GM18505 (cell line): Measurements from ENCODE around the gene SPI1.

Experiments
- ATAC-seq: cut with Tn5 transposase; IDR thresholded peaks from one replicate; pipeline ENCODE4 v1.9.1; 2021; ENCODE audit not compliant: unreplicated experiment
- POLR2A ChIP-seq: IDR thresholded peaks from 4 replicates; pipeline ENCODE4 v1.6.1; 2011; ENCODE audit warnings: borderline replicate concordance; ENCODE audit not compliant: insufficient read depth, insufficient read length; ENCODE audit errors: extremely low read depth

SPI1 gene

DNA sequence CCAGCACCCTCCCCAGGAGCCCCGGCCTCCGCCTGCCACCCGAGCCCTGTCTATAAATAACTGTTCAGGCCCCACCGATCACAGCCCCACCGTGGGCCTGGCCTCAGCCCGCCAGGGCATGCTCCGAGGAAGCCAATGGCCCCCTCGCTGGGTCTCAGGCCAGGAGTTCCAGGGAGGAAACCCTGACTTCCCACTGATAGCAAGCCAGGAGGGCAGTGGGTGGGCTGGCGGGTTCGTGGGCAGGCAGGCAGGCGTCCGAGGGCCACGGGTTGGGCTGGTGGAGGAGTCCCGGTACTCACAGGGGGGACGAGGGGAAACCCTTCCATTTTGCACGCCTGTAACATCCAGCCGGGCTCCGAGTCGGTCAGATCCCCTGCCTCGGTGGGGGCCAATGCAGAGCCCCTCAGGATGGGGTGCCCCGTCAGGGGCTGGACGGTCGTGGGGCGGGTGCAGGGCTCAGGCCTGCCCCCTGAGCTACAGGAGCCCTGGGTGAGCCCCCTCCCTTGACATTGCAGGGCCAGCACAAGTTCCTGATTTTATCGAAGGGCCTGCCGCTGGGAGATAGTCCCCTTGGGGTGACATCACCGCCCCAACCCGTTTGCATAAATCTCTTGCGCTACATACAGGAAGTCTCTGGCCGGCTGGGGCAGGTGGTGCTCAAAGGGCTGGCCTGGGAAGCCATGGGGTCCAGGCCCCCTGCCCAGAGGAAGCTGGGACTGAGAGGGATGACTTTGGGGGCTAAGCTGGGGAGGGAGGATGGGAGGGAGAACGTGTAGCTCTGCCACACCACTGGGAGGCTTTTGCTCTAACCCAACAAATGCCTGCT is at the start of gene SPI1:
SPI1 (minus strand) TSS at position 538 of the 826 bp plus-strand sequence; CDS start at position 344, 194 bp downstream.
- TF ChIP-seq POLR2A: peak; percentile 88
- peak; percentile 69 for ATAC-seq

DNA sequence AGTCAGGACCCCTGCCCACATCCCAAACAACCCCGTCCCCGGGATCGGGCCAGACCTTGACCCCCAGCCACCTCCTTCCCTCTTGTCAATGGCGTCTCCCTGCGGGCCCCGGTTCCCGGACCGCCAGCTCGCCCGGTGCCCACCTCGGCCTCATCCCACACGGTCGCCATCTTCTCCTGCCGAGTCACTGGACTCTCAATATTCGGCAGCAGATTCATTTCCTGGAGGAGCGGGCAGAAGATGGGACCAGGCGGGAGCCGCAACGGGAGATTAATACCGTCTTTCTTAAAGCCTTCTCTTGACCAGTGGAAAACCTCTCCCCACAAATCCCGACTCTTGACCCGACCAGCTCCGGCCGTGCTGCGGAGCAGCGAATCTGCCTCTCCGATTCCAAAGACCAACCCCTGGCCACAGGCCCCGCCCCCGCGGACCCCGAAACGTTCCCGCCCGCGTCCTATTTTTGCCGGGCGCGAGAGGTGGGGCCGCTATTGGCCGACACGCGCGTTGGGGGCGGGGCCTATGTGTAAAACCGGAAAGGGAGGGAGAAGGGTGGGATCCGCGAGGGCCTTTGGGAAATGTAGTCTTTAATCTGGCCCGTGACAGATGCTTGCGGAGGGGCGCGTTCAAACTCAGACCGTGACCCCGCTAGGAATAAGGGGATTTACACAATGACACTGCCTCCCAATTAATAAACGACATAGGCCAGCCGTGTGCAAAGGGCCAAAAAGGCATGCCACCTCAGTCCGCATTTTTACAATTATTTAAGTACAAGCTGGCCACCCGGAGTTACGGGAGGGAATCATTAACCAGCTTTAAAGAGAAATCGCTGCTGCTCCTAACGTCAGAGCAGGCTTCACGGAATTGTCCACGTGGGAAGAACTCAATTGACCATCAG is 48.0 kb upstream of the SPI1 start, which contains the start of gene PSMC3:
PSMC3 (minus strand) TSS at position 378 of the 895 bp plus-strand sequence; CDS start at position 218, 160 bp downstream.
- ATAC-seq: peak; percentile 91
- TF ChIP-seq POLR2A: peak; percentile 88

DNA sequence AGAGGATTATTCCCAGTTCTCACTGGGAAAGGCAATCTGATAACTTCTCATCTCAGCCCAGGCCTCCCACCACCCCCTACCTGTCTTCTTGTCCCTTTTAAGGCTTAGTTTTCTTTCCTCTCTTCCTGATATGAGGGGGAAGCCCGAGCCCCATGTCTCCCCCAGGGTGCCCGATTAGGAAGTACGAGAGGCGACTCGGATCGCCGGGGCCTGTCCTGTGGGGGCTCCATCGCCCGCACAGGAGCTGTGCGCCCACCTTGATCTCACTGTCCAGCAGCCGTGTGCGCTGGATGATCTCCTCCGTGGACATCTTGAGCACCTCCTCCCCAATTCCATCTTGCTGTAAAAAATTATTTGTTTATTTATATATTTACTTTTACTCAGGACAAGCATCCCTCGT is 47.3 kb upstream of the SPI1 start:
- TF ChIP-seq POLR2A: no peak
- ATAC-seq: no peak

DNA sequence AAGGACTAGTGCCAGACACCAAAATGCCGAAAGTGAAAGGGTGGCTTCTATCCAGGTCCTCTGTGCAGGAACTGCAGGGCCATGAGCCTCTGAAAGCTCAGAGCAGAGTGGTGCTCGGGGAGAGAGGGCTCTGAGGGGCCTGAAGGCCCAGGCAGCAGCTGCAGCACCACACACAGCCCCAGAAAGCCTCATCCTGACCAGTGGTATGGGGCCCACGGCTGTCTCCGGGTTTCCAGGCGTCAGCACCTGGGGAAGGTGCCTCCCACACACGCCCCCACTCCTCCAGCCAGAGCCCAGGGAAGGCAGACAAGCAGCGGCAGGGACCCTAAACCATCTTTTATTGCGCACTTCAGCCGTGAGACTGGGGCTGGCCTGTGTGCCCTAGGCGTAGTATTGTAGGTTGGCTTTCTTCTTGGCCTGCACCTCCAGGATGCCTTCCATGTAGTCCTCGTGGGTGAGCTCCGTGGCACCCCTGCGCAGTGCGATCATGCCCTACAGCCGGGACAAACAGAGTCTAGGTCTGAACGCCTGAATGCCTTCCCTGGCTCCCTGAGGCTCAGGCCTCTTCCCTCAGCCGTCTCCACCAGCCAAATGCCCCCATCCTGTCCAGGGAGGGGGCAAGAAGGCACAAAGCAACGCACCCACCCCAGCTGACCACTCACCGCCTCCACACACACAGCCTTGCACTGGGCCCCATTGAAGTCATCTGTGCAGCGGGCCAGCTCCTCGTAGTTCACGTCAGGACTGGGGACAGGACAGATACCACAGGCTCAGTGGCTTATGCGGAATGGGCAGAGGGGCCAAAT is 40.3 kb upstream of the SPI1 start:
- ATAC-seq: no peak
- no peak for TF ChIP-seq POLR2A

DNA sequence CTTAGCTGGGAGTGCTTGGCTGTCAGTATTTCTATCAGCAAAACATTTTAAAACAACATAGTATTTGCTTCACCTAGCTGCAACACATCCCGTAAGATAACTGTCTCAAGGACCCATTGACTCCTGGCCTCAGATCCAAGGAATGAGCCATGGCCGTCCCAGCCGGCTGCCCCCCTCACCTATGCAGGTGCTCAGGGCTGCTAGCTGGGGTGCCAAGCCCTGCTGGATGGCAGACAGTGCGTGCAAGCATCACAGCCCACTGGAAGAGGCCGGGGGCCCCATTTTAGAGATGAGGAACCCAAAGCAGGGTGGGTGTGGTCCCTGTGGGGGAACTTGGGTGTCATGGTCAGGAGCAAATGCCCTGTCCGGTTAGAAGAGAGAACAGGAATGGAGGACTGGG is 39.4 kb upstream of the SPI1 start:
- no peak for TF ChIP-seq POLR2A
- ATAC-seq: no peak

DNA sequence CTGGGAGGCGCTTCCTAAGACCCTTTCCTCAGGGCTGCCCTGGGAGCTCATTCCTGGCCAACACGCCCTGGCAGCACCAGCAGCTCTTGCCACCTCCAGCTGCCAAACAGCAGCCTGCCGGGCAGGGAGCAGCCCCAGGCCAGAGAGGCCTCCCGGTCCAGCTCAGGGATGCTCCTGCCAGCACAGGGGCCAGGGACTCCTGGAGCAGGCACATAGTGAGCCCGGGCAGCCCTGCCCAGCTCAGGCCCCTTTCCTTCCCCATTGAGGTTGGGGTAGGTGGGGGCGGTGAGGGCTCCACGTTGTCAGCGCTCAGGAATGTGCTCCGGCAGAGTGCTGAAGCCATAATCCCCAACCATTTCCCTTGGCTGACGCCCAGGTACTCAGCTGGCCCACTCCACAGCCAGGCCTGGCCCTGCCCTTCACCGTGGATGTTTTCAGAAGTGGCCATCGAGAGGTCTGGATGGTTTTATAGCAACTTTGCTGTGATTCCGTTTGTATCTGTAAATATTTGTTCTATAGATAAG is 37.7 kb upstream of the SPI1 start:
- ATAC-seq: no peak

DNA sequence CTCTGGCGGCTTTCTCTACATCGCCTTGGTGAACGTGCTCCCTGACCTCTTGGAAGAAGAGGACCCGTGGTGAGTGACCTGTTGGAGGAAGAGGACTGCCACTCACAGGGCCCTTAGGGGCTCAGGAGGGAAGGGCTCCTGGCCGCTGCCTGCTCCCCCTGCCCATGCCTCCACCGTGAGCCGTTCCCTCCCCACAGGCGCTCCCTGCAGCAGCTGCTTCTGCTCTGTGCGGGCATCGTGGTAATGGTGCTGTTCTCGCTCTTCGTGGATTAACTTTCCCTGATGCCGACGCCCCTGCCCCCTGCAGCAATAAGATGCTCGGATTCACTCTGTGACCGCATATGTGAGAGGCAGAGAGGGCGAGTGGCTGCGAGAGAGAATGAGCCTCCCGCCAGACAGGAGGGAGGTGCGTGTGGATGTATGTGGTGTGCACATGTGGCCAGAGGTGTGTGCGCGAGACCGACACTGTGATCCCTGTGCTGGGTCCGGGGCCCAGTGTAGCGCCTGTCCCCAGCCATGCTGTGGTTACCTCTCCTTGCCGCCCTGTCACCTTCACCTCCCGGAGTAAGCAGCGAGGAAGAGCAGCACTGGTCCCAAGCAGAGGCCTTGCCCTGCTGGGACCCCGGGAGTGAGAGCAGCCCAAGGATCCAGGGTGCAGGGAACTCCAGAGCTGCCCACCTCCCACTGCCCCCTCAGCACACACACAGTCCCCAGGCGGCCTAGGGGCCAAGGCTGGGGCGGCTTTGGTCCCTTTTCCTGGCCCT is 36.9 kb upstream of the SPI1 start:
- no peak for TF ChIP-seq POLR2A
- ATAC-seq: no peak

More for the DNA sequence above, 37.7 kb upstream of the SPI1 start:
- peak; percentile 20 for TF ChIP-seq POLR2A

DNA sequence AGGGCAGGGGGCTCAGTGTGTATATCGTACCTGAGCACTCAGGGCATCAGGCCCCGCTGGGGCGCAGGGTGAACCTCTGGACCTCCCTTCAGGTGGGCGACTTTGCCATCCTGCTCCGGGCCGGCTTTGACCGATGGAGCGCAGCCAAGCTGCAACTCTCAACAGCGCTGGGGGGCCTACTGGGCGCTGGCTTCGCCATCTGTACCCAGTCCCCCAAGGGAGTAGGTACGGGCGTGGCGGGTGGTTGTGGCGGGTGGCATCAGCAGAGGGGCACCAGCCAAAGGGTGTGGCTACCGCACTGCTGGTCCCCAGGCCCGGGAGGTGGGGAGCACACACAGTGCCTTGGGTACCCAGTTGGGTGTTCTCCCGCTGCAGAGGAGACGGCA is 36.3 kb upstream of the SPI1 start:
- TF ChIP-seq POLR2A: no peak
- ATAC-seq: no peak

DNA sequence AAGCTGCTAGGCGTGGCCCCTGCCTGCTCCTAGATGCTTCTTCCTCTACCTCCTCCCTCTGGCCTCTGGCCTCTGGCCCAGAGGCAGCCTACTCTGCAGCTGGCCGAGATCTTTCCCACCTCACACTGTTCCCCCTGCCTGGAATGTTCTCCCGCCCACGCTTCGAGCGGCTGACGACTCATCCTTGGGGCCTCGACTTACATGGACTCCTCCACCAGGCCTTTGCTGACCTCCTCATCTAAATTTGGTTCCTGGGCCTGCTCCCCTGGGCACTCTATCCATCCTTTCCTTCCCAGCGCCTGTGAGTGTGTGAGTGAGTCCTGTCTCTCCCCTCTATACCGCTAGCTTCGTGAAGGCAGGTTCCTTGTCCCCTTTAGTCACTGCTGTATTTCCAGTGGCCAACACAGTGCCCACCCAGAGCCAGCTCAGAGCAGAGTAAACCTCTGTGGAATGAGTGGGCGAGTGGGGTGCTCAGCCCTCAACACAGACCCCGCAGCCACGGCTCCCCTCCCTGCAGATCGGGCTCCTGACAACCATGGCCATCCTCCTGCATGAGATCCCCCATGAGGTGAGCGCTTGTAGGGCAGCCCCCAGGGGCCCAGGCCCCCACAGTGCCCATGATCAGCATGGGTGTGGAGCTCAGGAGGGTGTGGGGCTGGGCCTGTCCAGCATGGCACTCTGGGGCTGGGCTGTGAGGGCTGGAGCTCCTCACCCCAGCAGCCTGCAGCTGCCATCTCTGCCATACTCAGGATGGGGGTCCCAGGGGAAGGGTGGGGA is 35.7 kb upstream of the SPI1 start:
- no peak for ATAC-seq
- TF ChIP-seq POLR2A: no peak

DNA sequence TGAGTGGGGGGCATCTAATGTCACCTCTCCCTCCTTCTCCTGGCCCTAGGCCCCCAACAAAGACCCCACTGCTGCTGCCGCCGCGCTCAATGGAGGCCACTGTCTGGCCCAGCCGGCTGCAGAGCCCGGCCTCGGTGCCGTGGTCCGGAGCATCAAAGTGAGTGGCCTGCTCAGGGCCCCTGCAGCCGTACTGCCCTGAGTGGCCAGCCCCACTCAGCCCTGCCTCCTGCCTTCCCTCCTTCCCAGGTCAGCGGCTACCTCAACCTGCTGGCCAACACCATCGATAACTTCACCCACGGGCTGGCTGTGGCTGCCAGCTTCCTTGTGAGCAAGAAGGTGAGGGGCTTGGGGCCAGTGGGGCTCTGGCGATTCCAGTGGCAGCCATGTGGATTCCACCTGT is 35.0 kb upstream of the SPI1 start:
- no peak for ATAC-seq
- no peak for TF ChIP-seq POLR2A
